HG03025 (cell line): ENCODE data around the gene TBC1D5.
"Not testable (repeated sequence)": the region's sequence is repeated elsewhere in the genome, so short reads cannot be mapped to it uniquely, and the experiment has no call there.

Source experiments
- ATAC-seq: cut with Tn5 transposase; IDR thresholded peaks from one replicate; pipeline ENCODE4 v1.9.1; 2021; ENCODE audit warnings: mild to moderate bottlenecking, moderate library complexity; ENCODE audit not compliant: unreplicated experiment, low FRiP score

TBC1D5 gene

GRCh38 chr3:17656264-17656663 lies 86.2 kb downstream of the TBC1D5 start:
- no peak for ATAC-seq

GRCh38 chr3:17655743-17656142 lies 86.7 kb downstream of the TBC1D5 start:
- ATAC-seq, result peak; percentile 84

GRCh38 chr3:17649748-17650147 lies 92.7 kb downstream of the TBC1D5 start:
- not testable (repeated sequence) for ATAC-seq

- not testable (repeated sequence) for ATAC-seq
Observed at GRCh38 chr3:17648630-17649355, 93.6 kb downstream of the TBC1D5 start.

GRCh38 chr3:17645074-17645698 lies 97.2 kb downstream of the TBC1D5 start:
- no peak for ATAC-seq

GRCh38 chr3:17643691-17644090 lies 98.7 kb downstream of the TBC1D5 start:
- ATAC-seq, result no peak

- no peak for ATAC-seq
Observed at GRCh38 chr3:17642474-17642873, 100.0 kb downstream of the TBC1D5 start.

- ATAC-seq, result no peak
Observed at GRCh38 chr3:17640466-17640865, 102.0 kb downstream of the TBC1D5 start.

- ATAC-seq, result no peak
Observed at GRCh38 chr3:17639765-17640164, 102.7 kb downstream of the TBC1D5 start.

- ATAC-seq, result no peak
Observed at GRCh38 chr3:17639257-17639656, 103.2 kb downstream of the TBC1D5 start.

- ATAC-seq, result no peak
Observed at GRCh38 chr3:17638356-17638755, 104.1 kb downstream of the TBC1D5 start.

- not testable (repeated sequence) for ATAC-seq
Observed at GRCh38 chr3:17635675-17636074, 106.8 kb downstream of the TBC1D5 start.

GRCh38 chr3:17634964-17635363 lies 107.5 kb downstream of the TBC1D5 start:
- ATAC-seq, result no peak

- ATAC-seq, result no peak
Observed at GRCh38 chr3:17634201-17634600, 108.2 kb downstream of the TBC1D5 start.

- no peak for ATAC-seq
Observed at GRCh38 chr3:17632401-17633100, 109.9 kb downstream of the TBC1D5 start.

- ATAC-seq, result no peak
Observed at GRCh38 chr3:17631609-17632008, 110.8 kb downstream of the TBC1D5 start.

GRCh38 chr3:17629400-17629799 lies 113.0 kb downstream of the TBC1D5 start:
- ATAC-seq, result no peak

GRCh38 chr3:17626395-17626794 lies 116.0 kb downstream of the TBC1D5 start:
- no peak for ATAC-seq

- no peak for ATAC-seq
Observed at GRCh38 chr3:17625133-17625532, 117.3 kb downstream of the TBC1D5 start.

GRCh38 chr3:17623464-17623863 lies 119.0 kb downstream of the TBC1D5 start:
- no peak for ATAC-seq

GRCh38 chr3:17619968-17620367 lies 122.5 kb downstream of the TBC1D5 start:
- no peak for ATAC-seq

- not testable (repeated sequence) for ATAC-seq
Observed at GRCh38 chr3:17613017-17613416, 129.4 kb downstream of the TBC1D5 start.
